ENCODE measurements around the gene FGF14.

DNA sequence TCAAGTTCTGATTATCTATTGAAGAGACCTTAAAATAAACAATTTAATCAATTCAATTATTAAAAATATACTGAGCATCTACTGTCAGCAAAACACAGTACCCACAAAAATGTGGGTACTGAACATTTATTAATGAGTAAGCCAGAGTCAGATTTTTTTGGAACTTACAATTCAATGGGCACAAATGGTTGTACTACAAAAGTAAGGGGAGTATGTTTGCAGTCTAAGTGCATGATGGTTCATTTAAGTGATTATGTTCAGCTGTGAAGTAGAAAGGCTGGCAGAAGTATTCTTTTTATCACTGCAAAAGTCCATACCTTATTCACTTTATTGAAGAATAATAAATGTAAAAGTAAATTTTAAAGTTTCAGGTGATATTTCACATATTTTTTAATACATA, 27.6 kb downstream of the FGF14 start:
- TF ChIP-seq, protein P1, sequence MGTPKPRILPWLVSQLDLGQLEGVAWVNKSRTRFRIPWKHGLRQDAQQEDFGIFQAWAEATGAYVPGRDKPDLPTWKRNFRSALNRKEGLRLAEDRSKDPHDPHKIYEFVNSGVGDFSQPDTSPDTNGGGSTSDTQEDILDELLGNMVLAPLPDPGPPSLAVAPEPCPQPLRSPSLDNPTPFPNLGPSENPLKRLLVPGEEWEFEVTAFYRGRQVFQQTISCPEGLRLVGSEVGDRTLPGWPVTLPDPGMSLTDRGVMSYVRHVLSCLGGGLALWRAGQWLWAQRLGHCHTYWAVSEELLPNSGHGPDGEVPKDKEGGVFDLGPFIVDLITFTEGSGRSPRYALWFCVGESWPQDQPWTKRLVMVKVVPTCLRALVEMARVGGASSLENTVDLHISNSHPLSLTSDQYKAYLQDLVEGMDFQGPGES (IDR thresholded peaks at IDR 0.05; ENCODE audit: low read depth, low read length): no peak
- TF ChIP-seq TEAD4 (IDR thresholded peaks at IDR 0.05; ENCODE audit: borderline replicate concordance, insufficient read depth): no peak

All from SK-N-SH (cell line).